ENCODE measurements around the gene MICAL2.

MICAL2 gene

DNA sequence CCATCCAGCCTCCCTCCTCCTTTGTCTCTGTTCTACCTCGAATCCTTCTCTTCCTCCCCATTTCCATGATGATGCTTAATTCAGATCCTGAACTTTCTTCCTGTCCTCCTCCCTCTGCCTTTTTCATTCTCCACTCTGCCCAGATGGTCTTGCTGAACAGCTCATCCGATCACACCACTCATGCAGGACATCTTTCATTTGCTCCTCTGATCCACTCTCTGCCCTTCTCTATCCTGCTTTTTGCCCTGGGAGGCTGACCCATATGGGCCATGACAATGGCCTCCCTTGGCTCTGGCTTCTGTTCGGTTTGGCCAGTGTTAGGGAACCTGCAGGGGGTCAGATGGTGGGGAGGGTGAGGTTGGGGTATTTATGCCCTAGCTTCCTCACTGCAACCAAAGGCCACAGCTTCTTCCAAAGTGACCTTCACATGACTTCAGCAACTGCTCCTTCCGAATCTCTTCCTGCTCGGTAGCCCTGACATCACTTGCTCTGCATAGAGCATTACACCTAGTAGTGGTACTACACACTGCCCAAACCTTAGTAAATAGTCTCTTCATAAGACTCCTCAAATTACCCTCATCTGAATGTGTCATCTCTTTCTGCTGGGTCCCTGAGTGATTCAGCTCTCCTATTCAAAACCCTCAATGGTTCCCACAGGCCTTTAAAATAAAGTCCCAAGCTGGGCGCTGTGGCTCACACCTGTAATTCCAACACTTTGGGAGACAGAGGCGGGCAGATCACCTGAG lies 32.7 kb upstream of the MICAL2 start:
- DNase-seq (ENCODE audit: low read depth): peak; percentile 50

DNA sequence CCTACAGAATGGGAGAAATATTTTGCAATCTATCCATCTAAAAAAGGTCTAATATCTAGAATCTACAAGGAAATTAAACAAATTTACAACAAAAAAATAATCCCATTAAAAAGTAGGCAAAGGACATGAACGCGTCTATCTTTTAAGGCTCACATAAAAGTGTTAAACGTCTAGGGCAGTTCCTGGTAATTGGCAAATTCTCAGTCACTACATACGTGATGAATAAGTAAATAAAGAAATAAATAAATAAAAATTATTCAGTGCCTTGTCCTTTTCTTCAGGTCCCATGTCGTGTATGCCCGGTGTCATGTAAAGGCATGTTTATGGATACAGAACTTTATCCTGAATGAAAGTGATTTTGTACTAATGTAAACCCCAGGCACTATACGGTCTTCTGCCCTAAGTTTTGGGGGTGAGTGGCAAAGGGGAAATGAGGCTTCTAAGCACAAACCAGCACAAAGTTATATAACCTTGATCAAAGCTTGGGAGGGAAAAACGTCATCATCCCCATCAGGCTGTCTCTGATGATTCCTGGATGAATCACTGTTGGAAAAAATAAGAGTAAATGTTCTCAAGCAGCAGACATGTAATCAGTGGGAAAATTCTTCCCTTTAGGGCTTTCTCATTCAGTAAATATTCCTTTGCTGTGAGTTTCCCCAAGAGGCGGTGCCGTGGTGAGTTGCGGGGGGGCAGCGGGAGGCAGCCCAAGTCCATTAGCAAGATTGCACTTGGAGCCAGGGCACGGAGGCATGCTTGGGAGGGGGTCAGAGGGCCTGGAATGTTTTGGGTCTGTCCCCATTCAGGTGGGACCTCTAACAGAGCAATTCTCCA lies 30.4 kb upstream of the MICAL2 start:
- DNase-seq (ENCODE audit: low read depth): peak; percentile 99

DNA sequence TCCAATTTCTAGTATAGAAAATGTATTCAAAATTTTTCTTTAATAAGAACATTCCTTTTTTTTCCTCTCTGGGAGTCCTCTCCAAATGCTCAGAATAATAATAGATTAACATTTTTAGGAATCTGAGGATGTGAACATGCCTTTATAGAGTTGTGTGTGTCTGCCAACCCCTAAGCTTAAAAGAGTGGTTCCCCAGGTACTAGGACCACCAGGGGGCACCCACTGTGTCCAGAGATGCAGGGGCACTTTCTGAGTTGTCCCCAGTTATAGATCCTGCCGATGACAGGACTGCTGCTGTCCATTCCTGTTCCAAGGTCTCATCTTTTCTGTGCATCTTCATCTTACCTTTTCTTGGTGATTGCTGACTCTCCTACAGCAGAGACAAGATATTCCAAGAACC lies 27.0 kb upstream of the MICAL2 start:
- DNase-seq (ENCODE audit: low read depth): no peak

DNA sequence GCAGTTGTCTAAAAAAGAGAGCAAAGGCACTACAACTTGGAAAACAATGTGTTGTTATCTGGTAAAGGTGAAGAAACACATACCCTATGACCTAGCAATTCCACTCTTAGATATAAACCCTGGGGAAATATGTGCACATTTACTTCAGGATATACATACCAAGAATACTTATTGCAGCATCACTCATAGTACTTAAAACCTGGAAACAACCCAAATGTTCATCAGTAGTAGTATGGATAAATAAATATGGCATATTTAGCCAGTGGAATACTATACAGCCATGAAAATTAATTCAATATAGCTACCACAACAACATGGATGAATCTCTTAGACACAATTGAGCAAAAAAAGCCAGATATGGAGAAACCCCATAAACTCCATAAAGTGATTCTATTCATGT lies 26.1 kb upstream of the MICAL2 start:
- no peak for DNase-seq (ENCODE audit: low read depth)

DNA sequence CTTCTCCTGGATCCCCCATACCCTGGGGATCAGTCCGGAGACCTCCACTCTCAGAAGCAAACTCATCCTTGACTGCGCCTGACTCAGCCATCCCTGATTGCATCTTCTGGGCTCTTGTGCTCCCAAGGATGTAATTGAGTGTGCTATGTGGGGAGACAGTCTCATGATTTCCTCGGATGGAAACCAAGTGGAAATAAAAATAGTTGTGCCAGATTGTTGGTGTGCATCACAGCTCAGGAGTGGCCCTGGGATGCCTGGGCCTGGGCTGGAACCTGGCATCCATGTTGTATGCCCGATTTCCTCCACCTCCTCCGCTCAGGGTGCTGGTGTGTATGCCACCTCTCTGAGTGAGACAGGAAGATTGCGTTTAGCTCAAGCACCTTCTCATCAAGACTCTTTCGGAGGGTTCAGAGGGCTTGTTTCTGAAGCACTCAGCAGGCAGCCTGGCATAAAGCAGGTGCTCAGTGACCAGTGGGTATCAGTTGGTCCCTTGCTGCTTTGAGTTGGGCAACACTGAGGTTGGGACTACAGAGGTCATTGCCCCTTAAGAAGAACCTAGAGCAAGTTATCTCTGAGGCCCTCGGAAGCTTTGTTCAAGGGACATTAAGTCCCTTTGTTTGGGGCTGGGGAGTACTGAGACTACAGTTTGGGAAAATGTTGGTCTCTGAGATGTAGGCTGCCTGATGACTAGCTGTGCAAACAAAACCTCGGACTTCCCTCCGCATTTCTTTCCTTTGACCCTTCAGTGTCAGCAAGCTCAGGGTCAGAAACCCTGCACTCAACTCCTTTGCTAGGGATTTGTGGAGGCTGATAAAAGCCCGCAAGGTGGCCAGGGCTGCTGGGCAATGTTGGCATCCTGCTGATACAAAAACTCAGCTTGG lies 24.8 kb upstream of the MICAL2 start:
- peak; percentile 68 for DNase-seq (ENCODE audit: low read depth)

DNA sequence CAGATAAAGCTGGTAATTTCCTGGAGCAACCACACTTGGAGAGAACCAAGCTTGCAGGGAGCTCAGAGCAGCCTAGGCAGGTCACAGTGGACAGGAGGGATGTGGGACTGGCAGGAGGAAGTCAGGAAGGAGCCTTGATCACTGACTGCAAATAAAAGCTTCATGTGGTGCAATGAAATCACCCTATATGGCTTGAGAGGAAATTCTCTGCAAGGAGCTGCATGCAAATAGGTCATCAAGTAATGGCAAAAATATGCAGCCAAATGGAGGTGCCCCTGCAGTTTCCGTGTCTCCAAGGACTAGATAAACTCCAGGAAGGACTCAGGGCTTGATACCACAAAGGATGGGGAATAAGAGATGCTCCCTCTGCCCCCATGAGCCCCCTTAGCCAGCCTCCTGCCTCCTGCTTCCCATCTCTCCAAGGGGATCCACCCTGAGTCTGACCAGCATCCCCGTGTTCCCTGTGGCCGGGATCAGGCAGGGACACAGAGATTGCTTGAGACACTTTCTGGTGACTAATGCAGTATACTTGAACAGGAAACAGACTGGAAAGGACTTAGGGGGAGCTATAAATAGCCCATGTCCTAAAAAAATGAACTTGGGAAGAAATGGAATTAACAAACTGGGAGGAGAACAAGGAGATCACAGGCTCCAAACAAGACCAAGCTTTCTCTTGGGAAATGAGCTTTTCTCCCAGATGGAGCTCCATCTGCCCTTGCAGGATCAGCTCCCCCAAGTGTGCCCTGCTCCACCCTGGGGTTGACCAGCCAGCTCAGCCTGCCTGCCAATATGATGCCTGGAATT lies 23.9 kb upstream of the MICAL2 start:
- peak; percentile 95 for DNase-seq (ENCODE audit: low read depth)

DNA sequence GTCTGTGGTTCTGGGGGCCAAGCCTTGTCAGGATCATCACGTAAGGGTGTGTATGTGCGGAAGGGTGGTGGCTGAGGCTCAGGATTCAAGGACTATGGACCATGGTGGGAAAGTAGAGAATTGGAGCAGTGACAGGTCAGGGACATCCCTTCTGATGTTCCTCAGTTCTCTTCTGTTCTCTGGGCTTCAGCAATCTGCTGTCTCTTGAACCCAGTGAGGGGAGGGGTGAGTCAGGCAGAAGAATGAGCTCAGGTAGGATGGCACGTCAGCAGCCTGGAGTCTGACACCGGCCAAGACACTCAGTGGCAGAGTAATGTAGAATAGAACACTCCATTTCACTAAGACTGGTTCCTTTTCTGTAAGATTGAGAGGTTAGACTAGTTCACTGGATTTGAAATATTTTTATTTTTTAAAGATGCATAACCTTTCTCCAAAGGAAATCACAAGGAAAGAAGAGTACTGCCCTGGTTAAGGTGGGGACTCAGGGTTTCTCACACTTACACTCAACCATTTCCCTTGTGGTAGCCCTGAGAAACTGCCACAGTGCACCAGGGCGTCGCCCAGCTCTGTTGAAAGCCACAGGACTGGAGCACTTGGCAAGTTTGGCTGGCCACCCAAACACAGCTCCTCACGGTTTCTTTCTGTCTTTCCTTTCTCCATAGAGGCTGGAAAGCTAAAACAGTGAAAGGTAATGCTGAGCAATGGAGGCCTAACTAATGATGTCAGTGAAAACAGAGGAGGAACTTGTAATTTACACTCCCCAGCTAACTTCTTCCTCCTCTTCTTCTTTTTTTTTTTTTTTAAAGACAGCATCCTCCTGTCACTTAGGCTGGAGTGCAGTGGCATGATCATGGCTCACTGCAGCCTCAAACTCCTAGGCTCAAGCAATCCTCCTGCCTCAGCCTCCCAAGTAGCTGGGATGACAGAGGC lies 23.1 kb upstream of the MICAL2 start:
- peak; percentile 65 for DNase-seq (ENCODE audit: low read depth)

DNA sequence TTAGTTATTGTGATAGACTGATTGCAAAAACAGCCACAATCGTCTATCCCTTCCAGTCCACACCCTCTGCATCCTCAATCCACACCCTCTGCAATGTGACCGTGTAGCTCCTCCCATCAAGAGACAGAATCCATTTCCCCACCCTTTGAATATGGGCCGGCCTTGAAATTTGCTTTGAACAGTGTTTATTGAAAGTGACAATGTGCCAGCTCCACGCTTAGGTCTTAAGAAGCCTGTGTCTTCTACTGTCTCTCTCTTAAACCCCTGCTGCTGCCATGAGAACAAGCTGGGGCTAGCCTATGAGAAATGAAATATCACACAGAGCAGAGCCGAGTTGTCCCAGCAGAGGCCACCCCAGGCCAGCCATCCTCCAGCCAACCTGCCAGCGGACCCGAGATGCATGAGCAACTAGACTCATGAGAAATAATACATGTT lies 22.3 kb upstream of the MICAL2 start:
- peak; percentile 62 for DNase-seq (ENCODE audit: low read depth)

DNA sequence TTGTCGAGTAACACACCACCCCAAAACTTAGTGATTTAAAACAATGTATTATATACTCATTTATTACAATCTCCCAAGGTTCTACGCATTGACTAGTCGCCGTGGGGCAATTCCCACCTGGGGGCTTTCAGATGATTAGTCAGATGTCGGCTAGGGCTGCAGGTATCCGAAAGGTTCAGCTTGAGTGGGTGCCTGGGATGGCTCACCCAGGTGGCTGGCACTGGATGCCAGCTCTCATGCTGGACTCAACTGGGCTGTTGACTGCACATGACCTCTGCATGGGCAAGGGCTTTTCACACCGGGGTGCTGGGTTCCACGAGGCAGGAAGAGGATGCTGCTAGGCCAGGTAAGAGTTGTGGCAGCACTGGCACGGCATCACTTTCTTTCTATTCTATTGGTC lies 21.9 kb upstream of the MICAL2 start:
- no peak for DNase-seq (ENCODE audit: low read depth)

DNA sequence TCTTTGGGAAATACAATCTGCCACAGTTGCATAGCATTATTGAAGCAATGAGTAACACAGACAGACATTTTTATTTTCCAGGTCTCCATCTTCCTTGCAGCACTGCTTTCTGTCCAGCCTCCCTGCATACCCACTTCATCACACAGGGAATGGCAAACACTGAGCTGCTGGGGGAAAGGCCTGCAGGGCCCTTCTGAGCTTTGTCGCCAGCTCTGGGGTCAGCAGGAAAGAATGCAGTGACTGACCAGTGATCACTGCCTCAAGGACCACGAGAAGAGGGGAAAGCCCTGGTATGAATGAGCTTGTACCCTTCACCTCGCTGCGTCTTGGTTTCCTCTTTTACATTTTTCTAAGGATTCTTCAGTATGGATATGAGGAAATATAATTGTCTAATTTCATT lies 21.3 kb upstream of the MICAL2 start:
- DNase-seq (ENCODE audit: low read depth): no peak

DNA sequence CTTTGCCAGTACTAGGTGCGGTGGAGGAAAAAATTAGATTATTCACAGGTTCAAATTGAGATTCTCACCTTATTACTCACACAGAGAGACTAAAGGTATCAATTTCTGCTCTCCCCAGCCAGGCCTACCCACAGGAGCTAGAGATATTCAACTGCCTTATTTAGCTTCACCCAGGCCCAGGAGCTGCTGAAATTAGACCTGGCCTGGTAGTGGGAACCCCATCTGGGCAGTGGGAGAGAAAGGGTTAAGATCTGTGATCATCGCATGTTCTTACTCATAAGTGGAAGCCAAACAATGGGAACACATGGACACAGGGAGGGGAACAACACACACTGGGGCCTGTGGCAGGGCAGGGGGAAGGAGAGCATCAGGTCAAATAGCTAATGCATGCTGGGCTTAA lies 20.9 kb upstream of the MICAL2 start:
- DNase-seq (ENCODE audit: low read depth): no peak

DNA sequence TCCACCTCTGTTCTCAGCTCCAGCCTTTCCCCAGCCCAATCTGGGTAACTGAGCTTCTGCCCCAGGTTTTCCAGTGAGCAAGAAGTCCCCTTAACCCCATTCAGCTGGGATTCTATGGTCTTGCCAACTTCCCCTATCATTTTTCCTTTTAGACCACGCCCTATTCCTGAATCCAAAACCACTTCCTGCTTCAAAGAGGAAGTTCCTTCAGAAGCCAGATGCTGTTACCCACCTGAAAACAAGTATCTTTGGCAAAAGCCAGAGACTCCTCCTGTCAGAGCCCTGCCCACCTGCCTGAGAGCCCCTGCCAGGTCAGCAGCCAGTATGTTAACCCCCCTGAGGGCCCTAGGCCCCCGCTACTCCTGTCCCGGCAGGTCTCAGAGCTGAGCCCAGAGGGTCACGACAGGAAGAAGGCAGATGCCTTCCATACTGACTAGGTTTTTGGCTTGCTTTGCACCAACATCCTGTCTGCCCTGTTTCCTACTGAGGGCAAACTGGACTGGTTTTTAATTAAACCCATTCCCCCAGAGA lies 20.3 kb upstream of the MICAL2 start:
- no peak for DNase-seq (ENCODE audit: low read depth)

DNA sequence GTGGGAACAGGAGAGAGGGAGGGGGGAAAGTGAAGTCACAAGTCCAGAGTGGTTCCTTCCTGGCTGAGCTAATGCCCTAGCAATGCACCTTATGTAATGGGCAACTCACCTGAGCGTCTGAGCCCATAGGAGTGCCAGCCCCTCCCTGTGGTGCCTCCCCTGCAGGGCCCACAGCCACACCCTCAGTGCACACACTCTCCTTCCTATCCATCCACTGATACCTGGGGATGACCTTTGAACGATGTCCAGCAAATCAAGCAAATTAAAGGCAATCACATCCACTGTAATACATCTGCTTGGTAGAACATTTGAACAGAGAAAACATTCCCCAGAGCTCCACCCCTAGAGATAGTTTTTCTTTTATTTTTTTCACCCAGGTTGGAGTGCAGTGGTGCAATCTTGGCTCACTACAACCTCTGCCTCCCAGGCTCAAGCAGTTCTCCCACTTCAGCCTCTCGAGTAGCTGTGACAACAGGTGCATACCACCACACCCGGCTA lies 19.6 kb upstream of the MICAL2 start:
- no peak for DNase-seq (ENCODE audit: low read depth)

DNA sequence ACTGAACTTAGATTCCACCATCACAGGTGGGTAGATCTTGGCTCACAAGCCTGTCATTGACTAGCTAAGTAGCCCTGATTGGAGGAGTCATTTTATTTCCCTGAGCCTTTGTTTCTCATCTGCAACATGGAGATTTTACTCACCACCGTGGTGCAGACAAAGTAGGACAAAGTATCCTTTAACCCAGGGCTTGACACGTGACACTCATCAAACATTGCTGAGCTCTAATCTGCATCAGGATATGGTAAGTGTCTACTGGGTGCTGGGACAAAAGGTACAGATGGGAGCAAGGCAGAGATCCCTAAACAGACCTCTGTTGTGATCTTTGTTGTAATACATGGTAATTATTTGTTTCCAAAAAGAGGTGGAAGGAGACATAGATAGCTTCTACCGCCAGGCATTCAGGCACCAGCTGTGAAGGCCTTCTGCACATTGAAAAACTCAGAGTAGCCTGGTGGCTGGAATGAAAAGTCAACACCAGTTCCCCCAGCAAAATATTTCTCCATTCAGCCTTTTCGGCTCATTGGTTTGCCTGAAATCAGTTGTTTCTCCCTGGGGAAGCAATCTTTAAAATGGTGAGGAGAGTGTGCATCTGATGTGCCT lies 18.3 kb upstream of the MICAL2 start:
- no peak for DNase-seq (ENCODE audit: low read depth)

DNA sequence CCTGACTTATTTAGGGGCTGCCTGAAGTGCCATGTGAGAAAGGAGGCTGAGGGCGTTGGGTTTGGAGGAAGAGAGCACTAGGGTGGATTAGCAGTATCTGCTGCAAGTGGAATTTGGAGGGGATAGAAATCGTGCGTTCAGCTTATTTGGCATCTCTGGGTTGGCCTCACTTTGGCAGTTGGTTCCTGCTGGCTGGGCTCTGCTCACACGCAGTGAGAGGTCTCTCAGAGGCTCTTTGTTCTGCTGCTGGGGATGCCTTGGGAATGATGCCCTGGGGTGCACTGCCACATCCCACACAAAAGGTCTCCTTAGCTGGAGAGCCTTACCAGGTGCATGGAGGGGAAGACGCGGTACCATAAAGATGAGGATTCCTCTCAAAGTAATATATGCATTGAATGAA lies 17.7 kb upstream of the MICAL2 start:
- DNase-seq (ENCODE audit: low read depth): no peak

DNA sequence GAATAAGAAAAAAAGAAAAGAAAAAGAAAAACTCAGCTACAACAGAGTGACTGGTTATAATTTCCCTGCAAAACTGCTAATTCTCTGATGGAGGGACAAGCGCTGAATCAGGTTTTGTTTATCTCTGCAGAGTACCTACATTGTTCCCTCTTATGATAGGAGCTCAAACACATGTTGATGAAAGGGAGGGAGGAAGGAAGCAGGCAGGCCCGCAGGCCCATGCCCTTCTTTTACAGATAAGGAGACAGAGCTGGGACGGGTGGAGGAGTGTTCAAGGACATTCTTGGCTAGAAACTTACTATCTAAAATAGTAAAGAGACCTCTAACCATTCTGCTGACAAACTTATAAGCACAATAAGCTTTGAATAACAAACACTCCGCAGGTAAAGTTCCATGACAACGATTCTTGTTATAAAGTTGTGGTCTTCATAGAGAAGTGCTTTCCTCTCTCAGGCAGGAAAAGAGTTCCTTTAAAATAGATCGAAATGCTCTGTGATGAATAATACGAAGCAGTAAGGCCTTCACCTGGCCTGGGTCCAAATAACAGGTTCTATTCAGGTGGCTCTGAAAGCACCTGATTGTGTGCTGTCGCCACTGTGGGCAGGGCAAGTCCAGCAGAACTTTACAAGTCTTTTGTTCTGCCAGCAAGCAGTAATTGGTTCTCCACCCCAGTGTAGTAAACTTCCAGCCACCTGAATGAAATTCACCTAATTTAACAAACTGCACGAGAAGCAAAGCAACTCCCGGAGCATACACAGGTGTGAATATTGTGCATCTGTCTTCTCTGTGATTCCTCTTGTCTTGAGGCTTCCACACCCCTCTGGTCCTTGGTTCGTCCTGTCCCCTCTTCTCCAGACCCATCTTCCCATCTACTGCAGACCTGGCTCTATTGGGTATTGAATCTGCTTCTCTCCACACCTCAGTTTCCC lies 15.3 kb upstream of the MICAL2 start:
- no peak for DNase-seq (ENCODE audit: low read depth)

DNA sequence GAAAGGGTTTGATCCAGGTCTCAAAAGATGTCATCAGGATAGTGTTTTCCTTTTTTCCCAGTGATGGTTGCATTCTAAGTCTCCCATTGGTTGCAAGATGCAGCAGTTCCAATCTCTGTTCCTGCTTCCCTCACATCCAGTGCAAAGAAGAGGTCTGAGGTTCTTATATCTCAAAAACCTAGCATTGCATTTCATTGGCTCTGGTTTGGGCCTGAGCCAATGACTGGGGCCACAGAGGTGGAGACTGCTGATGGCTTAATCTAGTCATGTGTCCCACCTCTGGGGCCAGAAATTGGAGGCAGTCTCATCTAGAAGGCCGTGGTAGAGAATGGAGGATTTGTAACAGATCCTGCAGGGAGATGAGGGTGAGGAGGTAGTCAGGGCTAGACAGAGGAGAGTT lies 13.2 kb upstream of the MICAL2 start:
- DNase-seq (ENCODE audit: low read depth): no peak

DNA sequence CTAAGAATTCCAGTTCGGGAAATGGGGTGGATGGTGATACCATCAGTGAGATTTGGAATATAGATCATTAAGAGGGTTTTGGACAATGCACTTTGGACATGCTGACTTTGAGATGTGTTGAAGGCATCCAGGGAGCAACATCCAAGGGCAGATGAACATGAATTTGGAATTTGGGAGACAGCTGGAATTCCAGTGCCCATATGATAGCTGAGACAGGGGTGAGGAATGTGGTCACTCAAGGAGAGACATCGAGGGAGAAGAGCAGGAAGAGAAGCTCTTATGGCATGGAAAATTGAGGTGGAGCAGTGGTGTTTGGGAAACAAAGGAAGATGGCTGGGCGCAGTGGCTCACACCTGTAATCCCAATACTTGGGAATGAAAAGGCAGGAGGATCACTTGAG lies 11.8 kb upstream of the MICAL2 start:
- no peak for DNase-seq (ENCODE audit: low read depth)
